T-helper 22 cell (primary cell): Measurements from ENCODE around the gene KLHL8.

Experiments
- DNase-seq: peaks from one replicate; pipeline ENCODE4 v3.0.0-alpha.2; 2020; ENCODE audit warnings: low read depth

KLHL8 gene

DNA sequence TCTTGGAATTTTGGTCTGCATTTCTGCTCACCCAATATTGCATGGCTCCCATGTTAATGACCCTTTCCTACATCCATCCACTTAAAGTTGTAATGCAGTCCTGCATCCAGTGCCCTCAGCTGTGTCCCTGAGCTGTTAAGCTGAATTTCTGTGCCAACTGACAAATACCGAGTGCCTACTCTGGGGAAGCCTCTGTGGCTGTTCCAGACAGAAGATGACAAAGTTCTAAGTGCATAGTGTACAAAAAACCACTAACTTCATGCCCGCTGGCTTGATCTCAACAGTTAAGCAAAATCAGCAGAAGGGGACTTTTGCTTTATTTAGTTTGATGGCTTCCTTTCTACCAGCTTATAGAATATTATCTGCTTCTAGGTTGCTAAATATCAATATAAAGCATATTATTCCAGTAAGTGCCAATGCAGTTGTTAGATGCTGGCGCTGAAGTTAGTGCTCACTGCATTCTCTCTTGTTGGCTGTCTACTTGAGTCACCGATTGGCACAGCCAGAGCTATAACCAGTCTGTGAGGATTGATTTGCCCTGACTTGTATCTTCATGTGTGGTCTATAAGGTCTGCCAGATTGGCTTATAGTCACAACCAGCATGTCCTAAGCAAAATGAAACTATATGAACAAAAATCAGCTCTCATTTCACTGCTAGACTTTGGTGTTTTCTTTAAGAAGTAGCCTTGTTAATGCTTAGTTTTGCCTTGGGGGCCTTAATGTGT, 98.9 kb downstream of the KLHL8 start:
- DNase-seq = no peak

DNA sequence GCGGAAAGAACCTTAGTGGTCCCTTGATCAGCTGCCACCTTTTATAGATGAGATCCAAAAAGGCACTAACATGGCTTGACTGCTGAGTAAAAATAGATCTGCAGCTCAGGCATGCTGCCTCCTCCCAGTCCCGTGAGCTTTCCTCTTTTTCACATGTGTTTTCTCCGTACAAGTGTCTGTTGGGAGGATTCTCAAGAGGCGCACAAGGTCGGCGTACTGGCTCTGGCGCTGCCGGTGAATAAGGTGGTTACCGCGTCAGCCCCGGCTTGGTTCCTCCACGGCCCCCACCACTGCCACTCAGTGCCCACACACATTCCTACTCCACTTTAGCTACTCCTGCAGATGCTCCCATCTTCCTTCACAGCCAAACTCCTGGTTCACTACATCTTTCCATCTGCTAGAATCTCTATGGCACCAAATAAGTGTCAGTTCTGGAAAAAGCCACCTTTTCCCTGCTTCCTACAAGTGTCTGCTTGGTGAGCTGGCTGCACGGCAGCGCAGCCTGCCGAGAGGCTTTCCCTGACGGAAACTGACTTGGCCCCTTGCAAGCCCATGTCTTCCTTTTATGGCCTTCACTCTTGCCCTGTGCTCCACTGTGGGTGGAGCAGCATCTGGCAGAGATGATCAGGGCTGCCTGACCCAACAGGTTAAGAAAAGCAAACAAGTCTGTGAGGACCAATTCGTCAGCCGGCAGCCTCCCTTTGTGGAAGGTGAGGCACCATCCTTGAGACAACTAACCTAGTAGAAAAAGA, 99.8 kb downstream of the KLHL8 start:
- no peak for DNase-seq

DNA sequence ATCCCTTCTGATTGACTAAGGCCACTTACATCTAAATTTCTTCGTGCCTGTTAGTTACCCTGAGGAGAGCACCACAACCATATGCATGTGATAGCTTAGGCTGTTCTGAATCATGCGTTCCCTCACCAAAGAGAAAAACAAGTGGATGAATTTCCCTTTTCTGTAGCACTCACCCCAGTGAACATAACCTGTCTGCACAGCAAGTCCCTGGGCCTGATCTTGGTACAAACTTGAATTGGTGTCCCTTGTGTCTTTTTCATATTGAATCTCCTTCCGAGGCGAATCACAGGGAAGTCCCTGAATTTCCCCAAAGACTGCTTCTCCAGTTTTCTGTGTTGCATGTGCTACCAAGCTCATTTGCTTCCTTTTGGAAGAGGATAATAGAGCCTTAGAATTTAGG, 100.4 kb downstream of the KLHL8 start:
- DNase-seq = no peak

DNA sequence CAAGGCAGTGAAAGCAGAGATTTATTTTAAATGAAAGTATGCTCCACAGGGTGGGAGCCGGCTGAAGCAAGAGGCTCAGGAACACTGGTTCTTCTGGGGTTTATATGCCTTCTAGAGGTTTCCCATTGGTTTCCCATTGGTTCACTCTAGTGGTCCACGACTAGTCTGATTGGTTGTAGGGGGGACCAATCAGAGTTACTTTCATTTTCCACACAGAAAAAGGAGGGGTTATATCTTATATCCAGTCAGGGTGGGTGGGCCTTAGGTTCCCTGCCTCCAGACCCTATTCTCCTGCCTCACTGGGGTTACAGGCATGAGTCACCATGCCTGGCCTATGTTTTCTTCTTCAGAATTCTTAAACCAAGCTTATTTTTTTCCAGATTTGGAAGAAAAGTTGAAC, 101.6 kb downstream of the KLHL8 start:
- no peak for DNase-seq

DNA sequence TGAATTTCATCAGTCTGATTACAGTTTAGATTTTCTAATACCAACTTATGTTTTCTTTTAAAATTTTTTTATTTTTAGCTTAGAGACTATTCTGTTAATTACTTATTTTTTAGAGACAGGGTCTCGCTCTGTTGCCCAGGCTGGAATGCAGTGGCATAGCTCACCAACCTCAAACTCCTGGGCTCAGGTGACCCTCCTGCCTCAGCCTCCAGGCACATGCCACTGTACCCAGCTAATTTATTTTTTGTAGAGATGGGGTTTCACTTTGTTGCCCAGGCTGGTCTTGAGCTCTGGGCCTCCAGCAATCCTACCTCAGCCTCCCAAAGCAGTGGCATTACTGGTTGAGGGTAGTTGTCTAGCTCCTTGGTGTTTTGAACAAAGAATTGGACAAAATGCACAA, 102.0 kb downstream of the KLHL8 start:
- no peak for DNase-seq

DNA sequence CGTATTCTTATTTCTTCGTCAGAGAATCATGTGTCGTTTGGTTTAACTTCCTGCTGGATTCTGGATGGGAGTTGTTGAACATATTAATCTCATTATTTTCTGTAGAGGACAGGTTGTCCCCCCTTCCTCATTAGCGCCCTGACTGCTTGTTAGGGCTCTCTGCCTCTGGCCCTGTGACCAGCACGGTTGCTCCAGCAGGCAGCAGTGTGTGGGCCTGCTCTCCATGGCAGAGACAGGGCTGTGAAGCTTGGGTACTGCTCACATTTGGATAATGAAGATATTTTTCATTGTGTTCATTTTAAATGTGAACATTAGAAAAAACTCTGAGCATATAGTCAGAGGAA, 102.7 kb downstream of the KLHL8 start:
- DNase-seq = no peak

DNA sequence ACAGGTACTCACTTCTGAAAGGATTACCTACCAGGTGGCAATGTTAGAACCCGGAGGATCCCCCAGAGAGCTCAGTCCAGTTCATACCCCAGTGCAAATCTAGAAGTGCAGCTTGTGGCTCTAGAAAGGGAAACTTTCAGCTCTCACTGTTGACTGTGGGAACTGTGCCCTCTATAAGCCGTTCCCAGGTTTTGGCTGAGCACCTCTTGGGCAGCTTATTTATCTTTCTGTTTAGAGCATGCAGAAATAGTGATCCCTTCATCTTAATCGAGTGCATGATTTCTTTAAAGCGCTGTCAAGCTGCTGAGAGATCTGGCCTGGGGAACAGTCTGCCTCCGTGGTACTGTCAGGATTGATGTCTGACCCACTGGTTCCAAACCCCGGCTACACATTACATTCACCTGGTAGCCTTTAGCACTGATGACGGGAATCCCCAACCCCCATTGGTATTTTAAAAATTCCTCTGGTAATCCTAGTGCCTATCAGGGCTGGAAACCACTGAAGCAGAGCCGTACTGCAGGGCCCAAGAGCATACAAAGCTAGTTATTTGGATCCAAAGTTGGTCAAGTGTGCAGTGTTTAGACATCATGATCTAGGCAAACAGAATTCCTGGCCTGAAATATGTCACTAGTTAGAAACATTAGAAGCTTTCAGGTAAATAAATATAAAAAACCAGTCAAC, 103.2 kb downstream of the KLHL8 start:
- DNase-seq = no peak

DNA sequence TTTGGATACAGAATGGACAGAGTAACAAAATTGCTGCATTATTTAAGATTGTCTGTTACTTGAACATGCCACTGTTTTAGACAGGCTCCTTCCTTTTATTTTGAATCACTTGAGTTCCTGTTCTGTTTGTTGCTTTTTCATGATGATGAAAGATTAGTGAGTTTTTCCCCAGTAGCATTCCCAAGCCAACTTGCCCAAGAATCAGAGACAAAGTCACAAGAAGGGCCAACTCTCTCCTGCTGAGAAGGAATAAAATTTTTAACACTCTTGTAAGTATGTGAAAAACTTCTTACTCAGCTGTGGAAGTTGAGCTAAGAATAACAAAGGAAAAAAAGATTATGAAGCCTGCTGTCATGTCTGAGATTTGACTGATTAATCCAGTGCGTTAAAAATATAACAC, 104.2 kb downstream of the KLHL8 start:
- DNase-seq = no peak

DNA sequence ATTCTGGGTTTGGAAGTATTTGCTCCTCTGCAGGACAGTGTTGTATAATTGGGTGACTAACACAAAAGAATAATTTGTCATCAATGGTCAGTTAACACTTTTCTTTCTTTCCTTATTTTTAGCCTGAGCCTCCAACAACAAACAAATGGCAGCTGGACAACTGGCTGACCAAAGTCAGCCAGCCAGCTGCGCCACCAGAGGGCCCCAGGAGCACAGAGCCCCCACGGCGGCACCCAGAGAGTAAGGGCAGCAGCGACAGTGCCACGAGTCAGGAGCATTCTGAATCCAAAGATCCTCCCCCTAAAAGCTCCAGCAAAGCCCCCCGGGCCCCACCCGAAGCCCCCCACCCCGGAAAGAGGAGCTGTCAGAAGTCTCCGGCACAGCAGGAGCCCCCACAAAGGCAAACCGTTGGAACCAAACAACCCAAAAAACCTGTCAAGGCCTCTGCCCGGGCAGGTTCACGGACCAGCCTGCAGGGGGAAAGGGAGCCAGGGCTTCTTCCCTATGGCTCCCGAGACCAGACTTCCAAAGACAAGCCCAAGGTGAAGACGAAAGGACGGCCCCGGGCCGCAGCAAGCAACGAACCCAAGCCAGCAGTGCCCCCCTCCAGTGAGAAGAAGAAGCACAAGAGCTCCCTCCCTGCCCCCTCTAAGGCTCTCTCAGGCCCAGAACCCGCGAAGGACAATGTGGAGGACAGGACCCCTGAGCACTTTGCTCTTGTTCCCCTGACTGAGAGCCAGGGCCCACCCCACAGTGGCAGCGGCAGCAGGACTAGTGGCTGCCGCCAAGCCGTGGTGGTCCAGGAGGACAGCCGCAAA, 106.0 kb downstream of the KLHL8 start:
- DNase-seq = no peak

DNA sequence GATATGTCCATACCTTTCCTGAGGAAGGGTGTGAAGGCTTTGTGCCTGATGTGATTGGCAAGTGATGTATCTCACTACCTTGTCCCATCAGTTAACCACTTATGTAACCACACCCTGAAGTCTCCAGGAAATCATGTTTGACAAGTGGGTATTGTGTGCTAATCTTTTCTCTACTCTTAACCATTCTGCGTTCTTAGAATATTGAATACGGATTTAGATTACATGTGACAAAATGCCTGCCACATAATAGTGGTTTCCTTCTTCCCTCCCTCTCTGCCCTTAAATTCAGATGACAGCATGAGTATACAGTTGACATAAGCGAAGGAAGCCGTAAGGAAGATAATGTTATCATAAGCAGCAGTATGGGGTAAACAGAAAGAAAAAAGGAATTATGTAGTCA, 108.4 kb downstream of the KLHL8 start:
- no peak for DNase-seq
